ENCODE measurements around the gene SAMM50.

Gene SAMM50

GRCh38 chr22:43955040-43955882 lies at the start of gene SAMM50:
Gene SAMM50, plus strand, starts transcription at chr22:43955442. Its CDS starts 136 bp downstream, at chr22:43955578.
- peak; percentile 92 for DNase-seq

- no peak for DNase-seq
These were observed 49.6 kb upstream of the SAMM50 start for GRCh38 chr22:43905681-43906080.

GRCh38 chr22:43909708-43910107 lies 45.5 kb upstream of the SAMM50 start:
- DNase-seq: no peak

GRCh38 chr22:43910178-43910695 lies 45.0 kb upstream of the SAMM50 start:
- DNase-seq: no peak

GRCh38 chr22:43911351-43911750 lies 43.9 kb upstream of the SAMM50 start:
- DNase-seq: no peak

- DNase-seq: no peak
These were observed 37.7 kb upstream of the SAMM50 start for GRCh38 chr22:43917521-43917920.

GRCh38 chr22:43919106-43919973 lies 35.9 kb upstream of the SAMM50 start:
- no peak for DNase-seq

GRCh38 chr22:43921370-43921769 lies 33.9 kb upstream of the SAMM50 start:
- no peak for DNase-seq

- no peak for DNase-seq
These were observed 33.1 kb upstream of the SAMM50 start for GRCh38 chr22:43922123-43922522.

- peak; percentile 5 for DNase-seq
These were observed 32.1 kb upstream of the SAMM50 start for GRCh38 chr22:43923191-43923590.

GRCh38 chr22:43923631-43924464 lies 31.4 kb upstream of the SAMM50 start, which contains the start of gene PNPLA3:
Gene PNPLA3, plus strand, starts transcription at chr22:43923805. Its CDS starts 107 bp downstream, at chr22:43923912.
- DNase-seq: peak; percentile 77

- no peak for DNase-seq
These were observed 30.4 kb upstream of the SAMM50 start for GRCh38 chr22:43924877-43925276.

GRCh38 chr22:43925433-43926348 lies 29.6 kb upstream of the SAMM50 start:
- DNase-seq: no peak

- DNase-seq: no peak
These were observed 28.9 kb upstream of the SAMM50 start for GRCh38 chr22:43926349-43926710.

- no peak for DNase-seq
These were observed 26.8 kb upstream of the SAMM50 start for GRCh38 chr22:43928468-43928867.

- no peak for DNase-seq
These were observed 26.3 kb upstream of the SAMM50 start for GRCh38 chr22:43928908-43929307.

- no peak for DNase-seq
These were observed 23.5 kb upstream of the SAMM50 start for GRCh38 chr22:43931771-43932170.

- DNase-seq: no peak
These were observed 13.8 kb upstream of the SAMM50 start for GRCh38 chr22:43941449-43941848.

- no peak for DNase-seq
These were observed 10.4 kb upstream of the SAMM50 start for GRCh38 chr22:43944670-43945430.

- DNase-seq: peak; percentile 62
These were observed 9.4 kb upstream of the SAMM50 start for GRCh38 chr22:43945632-43946383.

All from CD4-positive, alpha-beta T cell treated with Interleukin-21 for 1 hour (primary cell).